Right atrium auricular region (tissue), 2 donors: ENCODE results near the gene SCARB1. TPM values are rescaled to one million over a fixed set of nuclear protein-coding genes. Genes with fewer than 3 reads are reported as not detected.

Experiments
- DNase-seq: peaks from one replicate; pipeline ENCODE4 v3.0.0-alpha.2; 2019; ENCODE audit warnings: low spot score
- H3K27ac ChIP-seq, 2 donors: fragments of 200-600 bp; sonication (generic); 1 replicate in 1 of 2; 2 replicates in 1 of 2; pipeline ENCODE4 v1.5.1; 2016 to 2019
- H3K27me3 ChIP-seq, 2 donors: fragments of 200-600 bp; sonication (generic); one replicate each; pipeline versions ENCODE4 v1.5.1 to v1.6.0; 2017 to 2019
- H3K36me3 ChIP-seq: fragments of 200-600 bp; sonication (generic); one replicate; pipeline ENCODE4 v1.5.1; 2016
- H3K4me1 ChIP-seq, 2 donors: fragments of 200-600 bp; sonication (generic); one replicate each; pipeline versions ENCODE4 v1.5.1 to v1.6.0; 2017 to 2019
- H3K4me3 ChIP-seq, 2 donors: fragments of 200-600 bp; sonication (generic); 1 replicate in 1 of 2; 2 replicates in 1 of 2; pipeline ENCODE4 v1.5.1; 2017 to 2019; ENCODE audit warnings: mild to moderate bottlenecking in 1 of 2, moderate library complexity in 1 of 2
- H3K9me3 ChIP-seq, 2 donors: fragments of 200-600 bp; sonication (generic); one replicate each; pipeline ENCODE4 v1.5.1; 2019
- CTCF ChIP-seq, 2 donors: fragments of 200-600 bp; sonication (generic); IDR thresholded peaks; one replicate each; pipeline ENCODE4 v1.5.1; 2019; ENCODE audit warnings: antibody characterized with exemption in 2 of 2
- total RNA-seq, 2 donors: library from RNA; depleted of rRNA; stranded (reverse); fragments of >200 nt; gene quantifications; one replicate each; pipeline ENCODE4 v1.1.0, GENCODE V29; 2016

The SCARB1 gene
- total RNA-seq, 2 donors from 2014 or later, result 14.9 to 22.6 TPM

- no peak for TF ChIP-seq CTCF (IDR thresholded peaks at IDR 0.05)
- Histone ChIP-seq H3K4me3 (no peak overlapping the region), H3K9me3 (no peaks in the 10 kb centered on the region), H3K4me1 (peaks cover 0 to 27% of the 10 kb centered on the region in 2 donors), H3K27me3 (no peaks in the 10 kb centered on the region), H3K27ac (no peak overlapping the region), H3K36me3 (no peaks in the 10 kb centered on the region)
- no peak for DNase-seq
Measured at GRCh38 chr12:124866195-124866882, 2.7 kb upstream of the SCARB1 start.

- Histone ChIP-seq H3K27me3 (no peaks in the 10 kb centered on the region), H3K27ac (no peak overlapping the region), H3K4me1 (peaks cover 0 to 27% of the 10 kb centered on the region in 2 donors), H3K4me3 (no peak overlapping the region), H3K36me3 (no peaks in the 10 kb centered on the region), H3K9me3 (no peaks in the 10 kb centered on the region)
- no peak for DNase-seq
- no peak for TF ChIP-seq CTCF (IDR thresholded peaks at IDR 0.05)
Measured at GRCh38 chr12:124865728-124866127, 2.1 kb upstream of the SCARB1 start.

- TF ChIP-seq CTCF (IDR thresholded peaks at IDR 0.05), result no peak
- DNase-seq, result no peak
- peak overlapping the region in 1 of 2 donors; percentile 74 for H3K4me3 ChIP-seq
Measured at GRCh38 chr12:124864326-124864752, 675 bp upstream of the SCARB1 start.

GRCh38 chr12:124862768-124863415 lies 772 bp downstream of the SCARB1 start:
- no peak for DNase-seq
- H3K4me1 ChIP-seq, result peaks cover 0 to 27% of the 10 kb centered on the region in 2 donors
- H3K27ac ChIP-seq, result peak overlapping the region; percentile 69 to 73
- H3K9me3 ChIP-seq, result no peaks in the 10 kb centered on the region
- no peaks in the 10 kb centered on the region for H3K36me3 ChIP-seq
- no peak for TF ChIP-seq CTCF (IDR thresholded peaks at IDR 0.05)
- H3K4me3 ChIP-seq, result peak overlapping the region; percentile 65 to 74
- H3K27me3 ChIP-seq, result no peaks in the 10 kb centered on the region

More at GRCh38 chr12:124864326-124864752, 675 bp upstream of the SCARB1 start:
- no peaks in the 10 kb centered on the region for H3K36me3 ChIP-seq
- no peaks in the 10 kb centered on the region for H3K9me3 ChIP-seq
- H3K4me1 ChIP-seq, result peaks cover 0 to 27% of the 10 kb centered on the region in 2 donors
- H3K27me3 ChIP-seq, result no peaks in the 10 kb centered on the region
- H3K27ac ChIP-seq, result peak overlapping the region in 1 of 2 donors; percentile 73

- Histone ChIP-seq H3K4me1 (peaks cover 0 to 27% of the 10 kb centered on the region in 2 donors), H3K36me3 (no peaks in the 10 kb centered on the region), H3K4me3 (no peak overlapping the region), H3K27me3 (no peaks in the 10 kb centered on the region), H3K9me3 (no peaks in the 10 kb centered on the region), H3K27ac (peak overlapping the region in 1 of 2 donors; percentile 14)
- no peak for DNase-seq
- no peak for TF ChIP-seq CTCF (IDR thresholded peaks at IDR 0.05)
Measured at GRCh38 chr12:124861898-124862676, 1.6 kb downstream of the SCARB1 start.
